Measurements from ENCODE around the gene TMEM131.

The TMEM131 gene

DNA sequence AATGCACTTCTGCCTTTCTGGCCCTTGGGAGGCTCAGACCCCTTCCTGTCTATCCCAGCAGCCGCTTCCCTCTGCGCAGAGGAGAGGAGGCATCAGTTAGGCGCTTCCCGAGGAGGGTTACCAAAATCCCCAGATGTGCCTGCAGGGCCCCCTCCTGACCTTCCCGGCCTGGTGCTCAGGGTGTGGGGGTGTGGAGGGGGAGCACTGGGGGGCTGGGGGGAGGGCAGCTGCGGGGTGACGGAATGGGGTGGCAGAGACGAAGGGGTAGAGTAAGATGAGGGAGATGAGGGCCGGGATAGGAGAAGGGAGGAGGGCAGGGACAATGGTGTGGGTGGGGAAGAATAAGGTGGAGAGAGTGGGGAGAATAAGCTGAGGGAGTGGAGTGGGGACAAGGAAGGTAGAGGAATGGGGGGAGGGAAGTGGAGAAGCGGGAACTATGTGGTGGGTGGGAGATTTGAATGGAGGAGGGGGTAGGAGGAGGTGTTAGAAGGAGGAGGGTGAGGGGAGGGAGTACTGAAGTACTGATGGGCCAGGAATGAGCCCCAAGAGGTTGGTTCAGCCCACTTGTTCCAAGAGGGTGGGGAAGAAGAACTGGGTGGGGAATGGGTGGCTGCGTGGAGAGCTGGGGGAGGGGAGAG, 288.9 kb downstream of the TMEM131 start:
- H3K9me3 ChIP-seq (ENCODE audit: control insufficient read depth, insufficient read depth, low read length): no peaks in the 10 kb centered on the region
- H3K9ac ChIP-seq (ENCODE audit: low read depth, low read length): no peak overlapping the region
- no peaks in the 10 kb centered on the region for H3K36me3 ChIP-seq (ENCODE audit: control insufficient read depth, insufficient read depth, low read length)
- H3K4me1 ChIP-seq (ENCODE audit: control insufficient read depth, insufficient read depth, low read length): peaks cover 2% of the 10 kb centered on the region
- no peak overlapping the region for H3K4me3 ChIP-seq (ENCODE audit: low read depth, low read length)
- no peaks in the 10 kb centered on the region for H3K27me3 ChIP-seq (ENCODE audit: control insufficient read depth, insufficient read depth, low read length)

Data from iPS-15b (cell line).